SK-N-SH treated with all-trans-retinoic acid at 6 μM for 48 hours (cell line): ENCODE data around the gene JDP2.

Experiments used
- ARNTL ChIP-seq: fragments of 450-650 bp; formaldehyde crosslinking; IDR thresholded peaks from 2 replicates; pipeline ENCODE4 v1.5.0; 2020; ENCODE audit warnings: low read depth, mild to moderate bottlenecking, moderate library complexity, borderline replicate concordance
- CSDC2 ChIP-seq: fragments of 250-450 bp; sonication (Bioruptor Pico); IDR thresholded peaks from 2 replicates; pipeline ENCODE4 v1.5.0; 2020; ENCODE audit warnings: mild to moderate bottlenecking, moderate library complexity
- PATZ1 ChIP-seq: fragments of 250-450 bp; sonication (Bioruptor Pico); IDR thresholded peaks from 2 replicates; pipeline ENCODE4 v1.8.0; 2020; ENCODE audit warnings: mild to moderate bottlenecking, moderate library complexity, borderline replicate concordance
- RARB ChIP-seq: fragments of 250-450 bp; sonication (Bioruptor Pico); IDR thresholded peaks from 2 replicates; pipeline ENCODE4 v1.8.0; 2021; ENCODE audit warnings: mild to moderate bottlenecking, moderate library complexity
- TCF4 ChIP-seq: fragments of 250-450 bp; sonication (Bioruptor Pico); IDR thresholded peaks from 2 replicates; pipeline ENCODE4 v1.8.0; 2021; ENCODE audit warnings: mild to moderate bottlenecking, moderate library complexity, borderline replicate concordance
- ZFP3 ChIP-seq: fragments of 250-450 bp; sonication (Bioruptor Pico); IDR thresholded peaks from 2 replicates; pipeline ENCODE4 v1.5.0; 2020; ENCODE audit warnings: mild to moderate bottlenecking, moderate library complexity
- ZFP30 ChIP-seq: fragments of 450-650 bp; formaldehyde crosslinking; IDR thresholded peaks from 2 replicates; pipeline ENCODE4 v1.5.0; 2022; ENCODE audit warnings: mild to moderate bottlenecking, moderate library complexity
- ZNF565 ChIP-seq: fragments of 450-650 bp; formaldehyde crosslinking; conservative IDR thresholded peaks from 2 replicates; pipeline ENCODE4 v1.5.0; 2020; ENCODE audit warnings: low read depth, mild to moderate bottlenecking, moderate library complexity
- ZNF70 ChIP-seq: fragments of 450-650 bp; formaldehyde crosslinking; IDR thresholded peaks from 2 replicates; pipeline ENCODE4 v1.5.0; 2020; ENCODE audit warnings: mild to moderate bottlenecking, moderate library complexity

DNA sequence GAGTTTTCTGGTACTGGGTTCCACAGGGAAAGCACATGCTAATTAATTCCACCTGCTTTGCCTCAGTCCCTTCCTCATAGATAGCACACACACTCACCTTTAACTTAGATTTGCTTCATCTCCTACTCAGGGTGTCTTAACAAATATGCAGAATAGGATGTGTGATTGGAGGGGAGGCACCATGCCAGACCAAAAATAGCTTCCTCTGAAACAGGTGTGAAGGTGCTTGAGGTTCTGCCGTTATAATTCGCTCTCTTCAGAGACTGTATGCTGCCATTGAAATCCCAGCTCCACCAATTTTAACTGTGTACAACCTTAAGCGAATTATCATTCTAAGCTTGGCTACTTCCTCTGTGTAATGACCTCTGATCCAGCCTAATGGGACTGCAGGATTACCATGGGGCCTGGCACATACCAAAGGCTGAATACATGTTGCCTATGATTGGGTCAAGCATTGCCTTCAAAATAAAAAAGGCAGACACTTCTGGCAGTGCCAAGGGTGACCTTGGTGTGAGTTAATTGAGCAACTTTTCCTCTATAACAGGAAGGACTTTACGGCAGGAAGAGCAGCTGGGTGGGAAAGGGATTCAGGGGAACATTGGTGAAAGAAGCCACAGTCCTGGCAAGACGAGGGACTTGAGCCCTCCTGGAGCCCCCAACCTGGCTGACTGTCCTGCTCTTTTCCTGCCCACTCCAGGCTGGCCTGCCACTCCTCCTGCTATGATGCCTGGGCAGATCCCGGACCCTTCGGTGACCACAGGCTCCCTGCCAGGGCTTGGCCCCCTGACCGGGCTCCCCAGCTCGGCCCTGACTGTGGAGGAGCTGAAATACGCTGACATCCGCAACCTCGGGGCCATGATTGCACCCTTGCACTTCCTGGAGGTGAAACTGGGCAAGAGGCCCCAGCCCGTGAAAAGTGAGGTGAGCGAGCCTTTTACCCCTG lies 9.7 kb downstream of the JDP2 start:
- TF ChIP-seq CSDC2 (CRISPR knock-in tag) (no peak), TCF4 (CRISPR knock-in tag) (no peak), ZFP3 (CRISPR knock-in tag) (no peak), ZFP30 (CRISPR knock-in tag) (no peak), ARNTL (CRISPR knock-in tag) (no peak), RARB (CRISPR knock-in tag) (no peak), ZNF70 (CRISPR knock-in tag) (no peak), PATZ1 (CRISPR knock-in tag) (no peak), ZNF565 (no peak)
